DMS153 treated with DMSO at 0.1 percent for 48 hours (cell line): ENCODE data around the gene NTM.

Experiments used
- DNase-seq: peaks from one replicate; lab custom pipeline; 2025; ENCODE audit not compliant: unreplicated experiment; lab: John Stamatoyannopoulos, UW

Gene NTM

DNA sequence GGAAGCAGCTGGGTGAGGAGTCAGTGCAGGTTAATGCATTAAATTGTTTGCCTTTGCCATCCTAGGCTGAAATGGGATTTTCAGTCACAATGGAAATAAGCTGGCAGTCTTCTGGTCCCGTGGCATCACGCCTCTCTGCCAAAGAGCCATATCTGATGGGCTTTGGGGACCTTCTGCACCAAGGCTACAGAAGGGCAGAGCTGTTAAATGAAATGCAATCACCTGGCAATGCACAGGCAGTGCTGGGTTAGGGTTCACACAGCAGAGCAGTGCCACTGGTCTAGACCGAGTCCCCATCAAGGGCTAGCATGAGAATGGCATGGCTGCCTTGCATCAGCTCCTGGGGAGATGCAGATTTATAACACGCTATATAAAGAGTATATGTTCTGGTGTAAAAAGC, 749.2 kb downstream of the NTM start:
- no peak for DNase-seq

GRCh38 chr11:132122735-132123134, 752.3 kb downstream of the NTM start:
- DNase-seq: no peak

- no peak for DNase-seq
Observed at GRCh38 chr11:132123449-132123848, 753.0 kb downstream of the NTM start.

DNA sequence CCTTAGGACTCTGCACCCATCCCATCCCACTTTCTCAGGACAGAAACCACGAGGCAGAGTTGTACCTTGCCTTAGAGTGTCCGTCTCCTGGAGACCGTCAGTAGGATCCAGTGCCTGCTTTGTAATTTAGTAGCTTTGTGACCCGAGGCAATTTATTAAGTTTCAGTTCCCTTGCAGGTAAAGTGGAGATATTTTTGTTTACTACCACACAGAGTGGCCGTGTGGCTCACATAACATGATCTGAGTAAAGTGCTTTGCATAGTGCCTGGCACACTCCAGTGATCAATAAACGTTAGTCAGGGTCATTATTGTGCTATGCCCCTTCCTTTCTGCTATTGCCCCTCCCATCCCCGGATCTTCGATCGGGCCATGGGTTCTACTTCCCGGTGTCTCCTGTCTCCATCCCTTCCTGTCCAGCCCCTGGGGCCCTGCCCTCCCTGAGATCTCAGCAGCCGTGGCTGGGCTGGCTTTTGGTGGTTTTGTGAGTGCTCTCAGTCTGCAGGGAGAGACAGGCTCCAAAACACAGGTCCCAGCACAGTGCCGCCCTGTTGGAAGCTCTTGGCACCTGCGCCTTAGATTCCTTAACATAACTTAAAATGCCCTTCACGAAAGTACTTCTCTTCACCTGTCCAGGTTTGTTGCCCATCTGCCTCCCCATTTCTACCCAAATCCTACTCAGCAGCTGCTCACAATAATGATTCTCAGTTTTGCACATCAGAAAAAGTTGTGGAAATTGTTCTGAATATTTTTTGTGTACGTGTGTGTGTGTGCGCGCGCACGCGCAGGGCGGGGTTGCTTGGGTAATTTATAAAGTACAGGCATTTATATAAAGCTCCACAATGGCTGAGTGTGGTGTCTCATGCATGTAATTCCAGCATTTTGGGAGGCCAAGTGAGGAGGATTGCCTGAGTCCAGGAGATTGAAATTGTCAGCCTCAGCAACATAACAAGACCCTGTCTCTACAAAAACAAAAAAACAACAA, 753.7 kb downstream of the NTM start:
- no peak for DNase-seq

GRCh38 chr11:132125988-132126871, 755.8 kb downstream of the NTM start:
- peak; percentile 68 for DNase-seq

DNA sequence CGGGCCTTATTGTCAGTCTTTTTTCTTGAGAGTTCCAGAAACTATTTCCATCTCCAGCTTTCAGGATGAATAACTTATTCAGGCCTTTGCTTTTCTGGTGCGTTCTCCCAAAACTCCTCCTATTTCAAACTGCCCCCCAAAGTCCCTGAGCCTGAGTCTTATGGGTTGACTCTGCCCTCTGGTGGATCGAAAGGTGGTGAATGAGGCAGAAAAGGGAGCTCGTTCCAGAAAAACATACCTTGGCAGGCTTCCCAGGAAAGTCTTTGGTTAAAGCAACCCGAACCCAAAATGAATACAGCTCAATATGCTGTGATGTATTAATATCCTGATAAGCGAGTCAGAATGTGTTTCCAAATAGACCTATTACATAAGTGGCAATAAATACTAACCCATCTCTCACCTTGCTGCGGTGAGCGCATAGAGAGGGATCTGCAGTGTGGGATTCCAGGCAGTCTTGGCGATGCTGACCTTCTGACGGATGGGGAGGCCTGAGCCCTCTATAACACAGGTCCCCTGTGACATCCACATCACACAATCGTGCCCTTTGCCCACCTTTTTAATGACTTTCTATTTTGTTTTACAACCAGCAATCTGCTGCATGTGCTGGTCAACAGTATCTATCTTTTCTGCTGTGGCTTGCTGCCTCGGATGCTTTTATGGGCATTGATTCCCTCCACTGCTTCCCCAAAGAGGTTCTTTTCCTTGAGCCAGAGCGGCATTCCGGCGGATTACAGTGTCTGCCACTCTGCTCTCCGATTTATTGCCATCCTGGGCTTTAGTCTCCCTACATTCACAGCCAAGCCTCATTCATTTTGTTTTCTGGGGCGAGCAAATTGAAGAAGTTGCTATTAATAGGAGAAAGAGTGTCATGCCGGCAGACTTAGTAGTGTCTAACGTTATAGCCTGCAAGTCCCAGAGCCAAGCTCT, 756.8 kb downstream of the NTM start:
- peak; percentile 57 for DNase-seq

DNA sequence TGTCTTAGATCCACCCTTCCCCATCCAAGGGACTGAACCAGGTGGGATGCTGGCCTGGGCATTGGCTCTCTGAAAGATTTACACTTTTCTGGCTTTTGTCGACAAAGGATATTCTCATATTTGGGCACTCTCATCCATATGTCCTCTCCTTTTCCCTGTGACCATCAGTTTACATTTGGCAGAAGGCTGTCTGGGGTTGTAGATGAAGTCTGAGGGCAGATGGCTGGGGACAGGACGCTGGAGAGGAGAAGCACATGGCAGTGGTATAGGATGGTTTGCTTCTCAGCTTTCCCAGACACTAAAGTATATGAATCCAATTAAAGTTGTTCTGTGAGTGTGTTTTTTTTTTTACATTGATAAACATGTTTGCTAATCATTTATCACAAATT, 757.5 kb downstream of the NTM start:
- no peak for DNase-seq

DNA sequence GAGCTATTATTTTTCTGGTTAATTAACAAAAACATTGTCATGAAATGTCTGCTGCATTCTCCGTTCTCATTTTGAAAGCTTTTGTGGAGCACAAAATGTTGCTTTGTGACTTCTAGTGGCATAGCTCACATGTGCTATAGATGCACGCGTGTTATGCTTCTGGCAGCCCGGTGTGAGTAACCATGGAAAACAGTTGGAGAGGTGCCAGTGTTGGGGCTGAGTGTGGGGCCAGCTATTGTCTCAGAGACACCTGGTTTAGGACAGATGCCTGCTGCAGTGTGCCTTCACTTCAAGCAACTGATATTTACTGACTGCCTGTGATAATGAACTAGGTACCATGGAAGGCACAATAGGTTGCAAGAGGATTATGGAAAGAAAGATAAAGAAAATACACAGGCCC, 760.6 kb downstream of the NTM start:
- peak; percentile 78 for DNase-seq

DNA sequence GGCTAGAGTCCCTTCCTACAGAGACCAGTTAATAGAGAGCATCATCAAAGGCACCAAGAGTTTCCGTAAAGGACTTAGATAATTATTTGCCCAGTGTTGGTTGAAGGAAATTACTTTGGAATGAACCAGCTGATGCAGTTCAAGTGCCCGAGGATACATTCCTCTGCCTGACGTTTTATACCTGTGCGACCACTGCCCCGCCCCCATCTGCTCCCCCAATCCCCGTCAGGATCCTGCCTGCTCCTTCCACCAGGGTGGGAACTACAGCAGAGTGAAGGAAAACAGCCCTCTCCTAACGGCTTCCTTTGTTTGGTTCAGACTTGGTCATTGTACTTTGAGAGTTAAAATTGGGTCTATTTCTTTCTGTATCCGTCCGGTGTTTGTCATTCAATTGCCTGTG, 761.5 kb downstream of the NTM start:
- no peak for DNase-seq

DNA sequence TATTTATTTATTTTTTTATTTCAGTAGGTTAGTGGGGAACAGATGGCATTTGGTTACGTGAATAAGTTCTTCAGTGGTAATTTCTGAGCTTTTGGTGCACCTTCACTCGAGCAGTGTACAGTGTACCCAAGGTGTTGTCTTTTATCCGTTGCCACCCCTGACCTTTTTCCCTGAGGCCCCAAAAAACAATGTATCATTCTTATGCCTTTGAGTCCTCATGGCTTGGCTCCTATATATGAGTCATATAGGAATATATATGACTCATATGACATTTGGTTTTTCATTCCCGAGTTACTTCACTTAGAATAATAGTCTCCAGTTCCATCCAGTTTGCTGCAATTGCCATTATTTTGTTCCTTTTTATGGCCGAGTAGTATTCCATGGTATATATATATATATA, 763.9 kb downstream of the NTM start:
- DNase-seq: no peak

- DNase-seq: no peak
Observed at GRCh38 chr11:132137289-132137980, 767.0 kb downstream of the NTM start.

- DNase-seq: no peak
Observed at GRCh38 chr11:132137981-132138313, 767.5 kb downstream of the NTM start.

DNA sequence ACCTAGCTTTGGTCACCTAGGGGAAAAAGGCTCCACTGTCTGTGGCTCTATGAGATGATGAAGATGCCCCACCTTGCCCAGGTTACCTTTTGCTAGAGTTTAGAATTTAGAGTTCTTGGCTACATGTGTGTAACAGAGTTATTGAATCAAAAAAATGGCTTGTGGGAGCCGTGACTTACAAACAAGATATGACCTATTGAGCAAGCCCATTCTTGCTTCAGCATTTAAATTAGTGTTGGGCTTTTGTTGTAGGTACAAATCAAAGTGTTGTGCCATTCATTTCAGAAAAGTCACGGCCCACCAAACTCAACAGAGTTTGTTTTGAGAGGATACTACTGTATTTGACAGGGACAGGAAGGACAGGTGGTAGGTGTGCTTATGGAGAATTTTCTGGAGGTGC, 768.8 kb downstream of the NTM start:
- no peak for DNase-seq

DNA sequence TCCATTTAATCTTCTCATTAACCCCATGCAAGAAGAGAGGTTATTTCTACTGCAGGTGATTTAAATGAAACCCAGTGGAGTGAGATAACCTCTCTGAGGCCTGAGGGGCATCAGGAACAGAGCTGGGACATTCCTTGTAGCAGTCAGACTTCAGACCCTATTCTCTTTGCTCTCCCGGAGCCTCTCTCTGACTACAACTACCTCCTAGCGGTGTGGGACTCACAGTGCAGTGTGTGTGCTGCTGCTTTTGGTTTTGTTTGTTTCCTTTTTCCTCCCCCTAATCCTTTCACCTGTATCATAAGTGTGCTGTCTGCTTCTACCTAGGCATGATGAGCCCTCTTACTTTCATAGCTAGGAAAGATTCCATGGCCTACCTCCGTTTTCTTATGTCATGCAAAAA, 769.6 kb downstream of the NTM start:
- no peak for DNase-seq

- peak; percentile 21 for DNase-seq
Observed at GRCh38 chr11:132142121-132142520, 771.7 kb downstream of the NTM start.

DNA sequence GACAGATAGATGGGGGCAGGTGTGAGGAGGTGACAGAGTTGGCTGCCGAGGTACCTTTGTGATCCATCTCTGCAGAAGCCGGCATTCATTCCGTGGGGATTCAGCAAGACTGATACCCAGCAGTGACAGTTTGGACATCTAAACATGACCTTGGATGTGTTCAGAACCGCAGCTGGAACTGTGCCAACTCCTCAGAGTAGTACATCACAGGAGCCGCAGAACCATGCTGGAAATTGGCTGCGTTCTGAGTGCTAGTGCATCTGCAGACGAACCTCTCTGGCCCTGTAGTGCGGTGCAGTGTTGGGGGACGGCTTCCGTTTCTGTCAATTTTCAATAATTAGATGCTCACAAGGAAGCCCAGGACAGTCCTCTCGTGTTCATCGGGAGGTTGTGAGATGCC, 772.1 kb downstream of the NTM start:
- no peak for DNase-seq

DNA sequence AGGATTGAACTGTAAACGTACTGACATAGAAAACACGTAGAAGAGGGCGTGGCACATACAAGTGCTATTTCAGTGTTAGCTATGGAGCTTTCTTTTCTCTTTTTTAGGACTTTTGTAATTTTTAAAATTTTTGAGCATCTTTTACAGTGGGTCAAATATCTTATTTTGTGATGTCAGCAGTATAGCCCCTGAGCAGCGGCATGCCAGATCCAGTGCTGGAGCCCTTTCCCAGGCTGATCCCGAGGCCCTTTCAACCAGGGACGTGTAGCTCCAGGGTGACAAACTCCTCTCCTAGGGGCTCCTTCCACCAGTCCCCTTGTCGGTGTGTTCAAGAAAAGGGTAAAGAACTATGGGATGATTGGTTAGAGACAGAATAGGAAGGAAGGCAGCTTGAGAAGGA, 777.0 kb downstream of the NTM start:
- no peak for DNase-seq

DNA sequence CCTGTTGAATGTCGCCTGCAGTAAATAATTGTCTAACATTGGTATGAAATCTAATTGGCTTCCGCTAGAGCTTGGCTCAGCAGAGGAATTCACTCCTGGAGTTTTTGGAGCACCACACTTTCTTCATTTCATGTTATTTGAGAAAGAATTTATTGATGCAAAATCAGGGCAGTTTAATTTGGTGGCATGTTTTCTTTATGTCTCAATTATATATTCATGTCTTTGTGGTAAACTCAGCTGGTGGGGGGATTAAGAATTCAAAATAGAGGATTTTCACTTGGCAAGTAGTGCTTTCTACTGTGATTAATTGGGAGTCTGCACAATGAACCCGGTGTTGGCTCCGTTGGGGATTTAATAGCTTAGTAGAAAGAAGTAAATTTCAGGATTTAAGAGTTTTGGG, 784.4 kb downstream of the NTM start:
- no peak for DNase-seq

- DNase-seq: peak; percentile 64
Observed at GRCh38 chr11:132158091-132158490, 787.7 kb downstream of the NTM start.

DNA sequence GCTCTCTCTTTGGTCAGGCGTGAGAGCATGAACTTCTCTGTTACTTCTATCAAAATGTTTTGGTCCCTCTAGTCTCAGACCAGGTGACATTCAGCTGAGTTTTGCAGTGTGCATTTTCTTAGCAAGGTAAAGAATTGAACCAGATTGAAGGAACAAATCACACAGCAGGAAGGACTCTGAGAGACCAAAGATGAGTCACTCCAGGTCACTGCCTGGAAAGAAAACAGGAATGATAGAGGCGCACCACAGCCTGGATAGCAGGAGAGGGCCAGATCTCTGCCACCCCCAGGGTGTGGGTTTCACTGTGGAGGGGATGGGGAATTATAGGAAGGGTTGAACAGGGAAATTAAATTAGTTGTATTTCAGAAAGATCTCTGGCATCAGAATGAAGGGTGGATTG, 788.3 kb downstream of the NTM start:
- no peak for DNase-seq
